ENCODE measurements around the gene TUT7. TPM values are rescaled to one million over a fixed set of nuclear protein-coding genes. Genes with fewer than 3 reads are reported as not detected.

The TUT7 gene
- total RNA-seq, 1 donor from 2014 or later: 15.0 TPM

DNA sequence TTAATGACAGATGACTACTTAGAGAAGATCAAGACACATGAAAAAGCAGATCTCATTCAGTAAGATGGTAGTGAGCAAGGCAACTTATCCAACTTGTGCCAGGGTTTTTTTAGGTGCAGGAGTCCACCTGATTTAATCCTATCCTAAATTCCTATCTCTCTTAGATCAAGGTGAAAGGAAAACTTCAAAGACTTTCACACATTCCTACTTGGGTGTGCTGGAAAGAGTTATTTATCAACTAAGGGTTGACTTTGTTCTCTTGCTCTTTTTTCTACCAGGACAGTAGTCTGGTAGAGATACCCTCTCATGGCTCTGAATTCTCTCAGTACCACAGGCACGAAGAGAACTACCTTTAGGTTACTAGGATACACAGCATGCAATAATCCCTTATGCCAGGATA is 18.2 kb downstream of the TUT7 start:
- H3K36me3 ChIP-seq: peaks cover 97% of the 10 kb centered on the region
- intact Hi-C loops (cut with micrococcal nuclease): no loop called here

GRCh38 chr9:86333651-86334050 is 20.6 kb downstream of the TUT7 start:
- intact Hi-C loops (cut with micrococcal nuclease): no loop called here
- no peaks in the 10 kb centered on the region for H3K9me3 ChIP-seq (replicated peaks)
- no peaks in the 10 kb centered on the region for H3K27me3 ChIP-seq (ENCODE audit: low read depth)
- no peak overlapping the region for H3K4me3 ChIP-seq
- no peak overlapping the region for H3K27ac ChIP-seq (replicated peaks)
- TF ChIP-seq CTCF (IDR thresholded peaks at IDR 0.05; ENCODE audit: borderline replicate concordance): no peak
- no peak for DNase-seq
- no peaks in the 10 kb centered on the region for H3K4me1 ChIP-seq
- H3K36me3 ChIP-seq: peaks cover 93% of the 10 kb centered on the region

More for the DNA sequence above, 18.2 kb downstream of the TUT7 start:
- no peak for TF ChIP-seq CTCF (IDR thresholded peaks at IDR 0.05; ENCODE audit: borderline replicate concordance)
- no peaks in the 10 kb centered on the region for H3K4me1 ChIP-seq
- no peak overlapping the region for H3K4me3 ChIP-seq
- H3K27ac ChIP-seq (replicated peaks): no peak overlapping the region
- H3K9me3 ChIP-seq (replicated peaks): no peaks in the 10 kb centered on the region
- H3K27me3 ChIP-seq (ENCODE audit: low read depth): no peaks in the 10 kb centered on the region
- no peak for DNase-seq

- Histone ChIP-seq H3K4me1 (no peaks in the 10 kb centered on the region), H3K27me3 (ENCODE audit: low read depth) (no peaks in the 10 kb centered on the region), H3K4me3 (no peak overlapping the region), H3K9me3 (replicated peaks) (no peaks in the 10 kb centered on the region), H3K36me3 (peaks cover 93% of the 10 kb centered on the region), H3K27ac (replicated peaks) (no peak overlapping the region)
- DNase-seq: no peak
- TF ChIP-seq CTCF (IDR thresholded peaks at IDR 0.05; ENCODE audit: borderline replicate concordance): no peak
- intact Hi-C loops (cut with micrococcal nuclease): no loop called here
These were observed 24.0 kb downstream of the TUT7 start for GRCh38 chr9:86330186-86330585.

- TF ChIP-seq CTCF (IDR thresholded peaks at IDR 0.05; ENCODE audit: borderline replicate concordance): no peak
- no peak for DNase-seq
- no peaks in the 10 kb centered on the region for H3K27me3 ChIP-seq (ENCODE audit: low read depth)
- H3K36me3 ChIP-seq: peaks cover 93% of the 10 kb centered on the region
- no peak overlapping the region for H3K4me3 ChIP-seq
- no peaks in the 10 kb centered on the region for H3K9me3 ChIP-seq (replicated peaks)
- no peak overlapping the region for H3K27ac ChIP-seq (replicated peaks)
- intact Hi-C loops (cut with micrococcal nuclease): no loop called here
- H3K4me1 ChIP-seq: no peaks in the 10 kb centered on the region
These were observed 24.6 kb downstream of the TUT7 start for GRCh38 chr9:86329649-86330048.

DNA sequence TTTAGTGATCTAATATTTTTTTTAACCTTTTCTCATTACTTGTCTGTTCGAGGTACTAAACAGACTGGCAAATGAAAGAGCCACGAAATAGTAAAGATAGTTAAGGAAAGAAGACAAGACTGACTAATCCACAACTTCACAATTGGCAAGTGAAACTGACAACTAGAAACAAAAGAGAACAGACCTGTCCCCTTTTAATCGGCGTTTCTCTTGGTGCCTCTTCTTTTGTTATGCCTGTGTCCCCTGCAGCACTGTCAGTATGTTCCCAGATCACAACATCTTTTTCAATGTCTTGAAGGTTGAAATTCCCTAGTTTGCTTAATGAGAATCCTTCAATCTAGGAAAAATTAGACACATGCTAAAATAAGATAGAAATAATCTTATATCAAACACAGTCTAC is 26.1 kb downstream of the TUT7 start:
- Histone ChIP-seq H3K9me3 (replicated peaks) (no peaks in the 10 kb centered on the region), H3K36me3 (peaks cover 95% of the 10 kb centered on the region), H3K4me3 (no peak overlapping the region), H3K4me1 (no peaks in the 10 kb centered on the region), H3K27me3 (ENCODE audit: low read depth) (no peaks in the 10 kb centered on the region), H3K27ac (replicated peaks) (no peak overlapping the region)
- TF ChIP-seq CTCF (IDR thresholded peaks at IDR 0.05; ENCODE audit: borderline replicate concordance): no peak
- DNase-seq: no peak
- intact Hi-C loops (cut with micrococcal nuclease): no loop called here

- intact Hi-C loops (cut with micrococcal nuclease): no loop called here
- no peak overlapping the region for H3K27ac ChIP-seq (replicated peaks)
These were observed 27.7 kb downstream of the TUT7 start for GRCh38 chr9:86326536-86326935.

More at GRCh38 chr9:86326536-86326935, 27.7 kb downstream of the TUT7 start:
- no peaks in the 10 kb centered on the region for H3K4me1 ChIP-seq
- H3K9me3 ChIP-seq (replicated peaks): no peaks in the 10 kb centered on the region
- no peak overlapping the region for H3K4me3 ChIP-seq
- peaks cover 95% of the 10 kb centered on the region for H3K36me3 ChIP-seq
- H3K27me3 ChIP-seq (ENCODE audit: low read depth): no peaks in the 10 kb centered on the region
- no peak for TF ChIP-seq CTCF (IDR thresholded peaks at IDR 0.05; ENCODE audit: borderline replicate concordance)
- no peak for DNase-seq

Data from left ventricle myocardium inferior (tissue), 1 donor.